ENCODE measurements around the gene MTHFD1L. TPM values are rescaled to one million over a fixed set of nuclear protein-coding genes. Genes with fewer than 3 reads are reported as not detected.

MTHFD1L gene
- total RNA-seq, 1 donor from 2014 or later = 53.2 TPM

DNA sequence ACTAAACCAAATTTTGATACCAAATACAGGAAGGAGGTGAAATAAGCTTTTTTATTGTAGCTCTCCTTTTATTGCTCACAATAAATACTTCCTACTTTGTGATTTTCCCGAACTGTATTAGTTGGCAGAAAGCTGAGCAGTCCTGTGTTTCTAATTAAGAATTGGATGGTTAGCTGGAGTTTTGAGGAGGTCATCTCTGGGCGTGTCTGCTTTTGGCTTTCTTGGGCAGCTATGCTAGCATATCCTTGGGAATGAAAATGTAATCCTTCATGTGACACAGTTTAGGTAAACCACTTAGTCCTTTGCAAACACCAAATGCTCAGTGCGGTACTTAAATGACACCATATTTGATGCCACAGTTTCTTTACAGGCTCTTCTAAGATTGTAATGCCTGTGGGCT, 67.5 kb downstream of the MTHFD1L start:
- peaks cover 9% of the 10 kb centered on the region for H3K36me3 ChIP-seq (ENCODE audit: control insufficient read depth, insufficient read depth, low read length)

DNA sequence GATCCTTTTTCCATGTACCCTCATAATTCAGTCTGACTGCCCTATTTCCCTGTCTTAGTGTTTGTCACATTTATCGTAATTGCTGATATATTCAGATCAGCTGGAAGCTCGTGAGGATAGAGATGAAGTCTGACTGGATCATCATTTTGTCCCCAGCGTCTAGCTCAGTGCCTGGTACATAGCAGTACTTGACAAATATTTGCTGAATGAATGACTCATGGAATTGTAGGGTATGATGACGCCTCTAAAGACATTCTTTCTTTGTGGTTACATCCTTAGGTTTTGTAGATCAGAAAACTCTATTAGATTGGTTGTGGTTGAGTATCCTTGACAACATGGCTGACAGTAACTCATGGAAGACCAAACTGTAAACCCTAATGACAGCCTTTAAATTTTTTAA, 68.9 kb downstream of the MTHFD1L start:
- H3K4me3 ChIP-seq (ENCODE audit: low read depth, low read length) = no peak overlapping the region
- TF ChIP-seq, protein P1, sequence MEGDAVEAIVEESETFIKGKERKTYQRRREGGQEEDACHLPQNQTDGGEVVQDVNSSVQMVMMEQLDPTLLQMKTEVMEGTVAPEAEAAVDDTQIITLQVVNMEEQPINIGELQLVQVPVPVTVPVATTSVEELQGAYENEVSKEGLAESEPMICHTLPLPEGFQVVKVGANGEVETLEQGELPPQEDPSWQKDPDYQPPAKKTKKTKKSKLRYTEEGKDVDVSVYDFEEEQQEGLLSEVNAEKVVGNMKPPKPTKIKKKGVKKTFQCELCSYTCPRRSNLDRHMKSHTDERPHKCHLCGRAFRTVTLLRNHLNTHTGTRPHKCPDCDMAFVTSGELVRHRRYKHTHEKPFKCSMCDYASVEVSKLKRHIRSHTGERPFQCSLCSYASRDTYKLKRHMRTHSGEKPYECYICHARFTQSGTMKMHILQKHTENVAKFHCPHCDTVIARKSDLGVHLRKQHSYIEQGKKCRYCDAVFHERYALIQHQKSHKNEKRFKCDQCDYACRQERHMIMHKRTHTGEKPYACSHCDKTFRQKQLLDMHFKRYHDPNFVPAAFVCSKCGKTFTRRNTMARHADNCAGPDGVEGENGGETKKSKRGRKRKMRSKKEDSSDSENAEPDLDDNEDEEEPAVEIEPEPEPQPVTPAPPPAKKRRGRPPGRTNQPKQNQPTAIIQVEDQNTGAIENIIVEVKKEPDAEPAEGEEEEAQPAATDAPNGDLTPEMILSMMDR (IDR thresholded peaks at IDR 0.05; ENCODE audit: insufficient read depth, low read length, severe bottlenecking) = no peak
- peak; percentile 68 for DNase-seq (ENCODE audit: low read depth)
- no peaks in the 10 kb centered on the region for H3K27me3 ChIP-seq (ENCODE audit: control insufficient read depth, insufficient read depth, low read length)
- H3K36me3 ChIP-seq (ENCODE audit: control insufficient read depth, insufficient read depth, low read length) = peaks cover 9% of the 10 kb centered on the region
- FAIRE-seq = no peak

More for the DNA sequence above, 67.5 kb downstream of the MTHFD1L start:
- FAIRE-seq = no peak
- no peak for DNase-seq (ENCODE audit: low read depth)
- H3K4me3 ChIP-seq (ENCODE audit: low read depth, low read length) = no peak overlapping the region
- no peaks in the 10 kb centered on the region for H3K27me3 ChIP-seq (ENCODE audit: control insufficient read depth, insufficient read depth, low read length)
- TF ChIP-seq, protein P1 (IDR thresholded peaks at IDR 0.05; ENCODE audit: insufficient read depth, low read length, severe bottlenecking) = no peak

DNA sequence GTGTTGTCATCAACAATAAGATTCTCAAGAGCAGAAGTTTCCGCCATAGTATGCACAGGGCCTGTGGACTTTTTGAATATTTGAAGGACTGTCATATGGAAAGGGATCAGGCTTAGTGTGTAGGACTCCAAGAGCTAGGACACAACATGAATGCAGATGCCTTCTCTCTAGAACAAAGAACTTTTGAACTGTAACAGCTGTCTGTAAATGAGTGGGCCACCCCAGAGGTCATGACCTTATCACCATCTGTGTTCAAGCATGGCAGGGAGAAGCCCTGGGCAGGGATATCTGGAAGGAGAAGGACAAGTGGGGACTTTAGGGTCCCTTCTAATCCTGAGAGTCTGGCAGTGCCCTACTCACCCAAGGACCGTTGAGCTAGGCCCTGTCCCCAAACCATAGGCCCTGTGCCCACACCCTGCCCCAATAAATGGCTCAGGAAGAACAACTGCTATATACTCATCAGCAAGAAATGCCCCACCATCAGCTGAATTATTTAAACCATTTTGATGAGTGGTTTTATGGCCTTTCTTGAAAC, 70.6 kb downstream of the MTHFD1L start:
- FAIRE-seq (no peak), DNase-seq (ENCODE audit: low read depth) (no peak)
- H3K4me3 ChIP-seq (ENCODE audit: low read depth, low read length) = no peak overlapping the region
- peaks cover 9% of the 10 kb centered on the region for H3K36me3 ChIP-seq (ENCODE audit: control insufficient read depth, insufficient read depth, low read length)
- TF ChIP-seq, protein P1 (IDR thresholded peaks at IDR 0.05; ENCODE audit: insufficient read depth, low read length, severe bottlenecking) = no peak
- no peaks in the 10 kb centered on the region for H3K27me3 ChIP-seq (ENCODE audit: control insufficient read depth, insufficient read depth, low read length)

DNA sequence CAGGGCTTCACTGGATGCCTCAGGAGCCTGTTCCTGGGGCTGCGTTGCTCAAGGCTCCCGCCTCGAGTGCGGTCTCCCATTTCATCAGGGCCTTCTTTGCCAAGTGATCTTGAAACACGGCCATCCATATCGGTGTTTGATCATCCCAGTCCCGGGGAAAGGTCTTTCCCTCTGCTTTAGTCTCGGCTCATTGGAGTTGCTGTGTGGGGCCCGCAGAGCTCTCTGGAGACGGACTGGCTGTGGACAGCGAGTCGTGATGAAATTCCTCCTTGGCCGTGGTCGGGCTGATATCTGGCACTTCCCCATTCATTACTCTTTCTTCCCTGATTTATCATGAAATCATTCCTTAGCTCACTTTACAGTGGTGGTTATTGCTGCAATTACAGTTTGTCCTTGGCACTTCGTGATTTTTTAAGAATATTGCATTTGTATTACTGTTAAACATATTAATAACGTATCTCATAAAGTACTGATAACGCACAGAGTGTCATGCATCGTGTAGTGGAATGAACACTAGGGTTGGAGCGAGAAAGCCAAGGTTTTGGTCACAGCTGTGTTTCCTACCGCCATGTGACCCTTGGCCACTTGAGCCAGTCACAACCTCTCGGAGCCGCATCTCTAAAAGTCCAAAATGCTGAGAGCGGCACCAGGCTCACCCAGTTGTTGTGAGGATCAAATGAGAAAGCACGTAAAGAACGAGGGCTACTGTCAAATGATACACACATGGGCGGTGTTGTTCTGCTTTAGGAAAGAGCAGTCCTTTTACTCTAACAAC, 71.8 kb downstream of the MTHFD1L start:
- Histone ChIP-seq H3K4me3 (ENCODE audit: low read depth, low read length) (no peak overlapping the region), H3K36me3 (ENCODE audit: control insufficient read depth, insufficient read depth, low read length) (peaks cover 9% of the 10 kb centered on the region), H3K27me3 (ENCODE audit: control insufficient read depth, insufficient read depth, low read length) (no peaks in the 10 kb centered on the region)
- FAIRE-seq (no peak), DNase-seq (ENCODE audit: low read depth) (no peak)
- TF ChIP-seq, protein P1 (IDR thresholded peaks at IDR 0.05; ENCODE audit: insufficient read depth, low read length, severe bottlenecking) = no peak

DNA sequence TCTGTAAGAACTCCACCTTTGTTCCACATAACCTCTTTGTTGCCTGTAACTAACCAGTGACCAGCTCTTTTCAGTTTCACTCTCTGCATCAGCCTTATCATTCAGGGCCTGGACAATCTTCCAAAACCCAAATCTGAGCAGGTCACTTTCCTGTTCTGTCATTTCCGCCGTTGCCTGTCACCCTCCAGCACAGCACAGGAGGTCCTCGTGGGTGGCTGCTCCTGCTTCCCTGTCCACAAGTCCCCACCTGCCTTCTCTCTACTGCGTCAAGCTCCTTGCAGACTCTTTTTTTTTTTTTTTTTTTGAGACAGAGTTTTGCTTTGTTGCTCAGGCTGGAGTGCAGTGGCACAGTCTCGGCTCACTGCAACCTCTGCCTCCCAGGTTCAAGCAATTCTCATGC, 73.9 kb downstream of the MTHFD1L start:
- Histone ChIP-seq H3K36me3 (ENCODE audit: control insufficient read depth, insufficient read depth, low read length) (peaks cover 7% of the 10 kb centered on the region), H3K27me3 (ENCODE audit: control insufficient read depth, insufficient read depth, low read length) (no peaks in the 10 kb centered on the region), H3K4me3 (ENCODE audit: low read depth, low read length) (no peak overlapping the region)
- TF ChIP-seq, protein P1 (IDR thresholded peaks at IDR 0.05; ENCODE audit: insufficient read depth, low read length, severe bottlenecking) = no peak
- peak; percentile 55 for DNase-seq (ENCODE audit: low read depth)
- FAIRE-seq = no peak
